Sigmoid colon (tissue), 7 donors: ENCODE results near the gene EBPL. TPM values are rescaled to one million over a fixed set of nuclear protein-coding genes. Genes with fewer than 3 reads are reported as not detected.

Source experiments
- DNase-seq: peaks from one replicate; pipeline ENCODE4 v3.0.0-alpha.2; 2019
- H3K27ac ChIP-seq, 4 donors: fragments of 200-600 bp; sonication (generic); one replicate each; pipeline ENCODE4 v1.5.1; 2016 to 2019; ENCODE audit warnings: mild to moderate bottlenecking in 1 of 4
- H3K27me3 ChIP-seq, 3 donors: fragments of 200-600 bp; sonication (generic); one replicate each; pipeline ENCODE4 v1.5.1; 2019; ENCODE audit warnings: mild to moderate bottlenecking in 1 of 3
- H3K36me3 ChIP-seq, 4 donors: fragments of 200-600 bp; sonication (generic); one replicate each; pipeline ENCODE4 v1.5.1; 2016 to 2019
- H3K4me1 ChIP-seq, 4 donors: fragments of 200-600 bp; sonication (generic); one replicate each; pipeline ENCODE4 v1.5.1; 2017 to 2019
- H3K4me3 ChIP-seq, 4 donors: fragments of 200-600 bp; sonication (generic); one replicate each; pipeline ENCODE4 v1.5.1; 2017 to 2019; ENCODE audit warnings: mild to moderate bottlenecking in 2 of 4, moderate library complexity in 1 of 4
- H3K9me3 ChIP-seq, 4 donors: fragments of 200-600 bp in 3 of 4; sonication (generic) in 3 of 4; one replicate each; pipeline versions ENCODE4 v1.5.1 to v1.6.1; 2013 to 2019
- EP300 ChIP-seq, 4 donors: sonication (generic); formaldehyde crosslinking; IDR thresholded peaks; one replicate each; pipeline ENCODE4 v1.6.1; 2017; ENCODE audit warnings: antibody characterized with exemption in 4 of 4
- POLR2A ChIP-seq, 2 donors: fragments of 450-650 bp; IDR thresholded peaks; one replicate each; pipeline ENCODE4 v1.6.1; 2016; ENCODE audit warnings: antibody characterized with exemption in 2 of 2, mild to moderate bottlenecking in 2 of 2, moderate library complexity in 2 of 2
- POLR2AphosphoS5 ChIP-seq, 4 donors: sonication (generic); formaldehyde crosslinking; IDR thresholded peaks; one replicate each; pipeline ENCODE4 v1.6.1; 2017; ENCODE audit warnings: antibody characterized with exemption in 4 of 4
- WGBS, 2 donors: extraction: QIAGEN DNeasy Blood & Tissue Kit; methylation state at CpG; one replicate each; pipeline ENCODE4 v1.1.7; 2013; 5-methylcytosine and 5-hydroxymethylcytosine counted together
- intact Hi-C: fragments of 100-400 bp; cut with DNase I; formaldehyde crosslinking; loops from one replicate; pipeline ENCODE4 v1.15.1; 2023
- polyA plus RNA-seq, 3 donors: library from polyadenylated mRNA; stranded (reverse); fragments of 200-250 nt; gene quantifications; one replicate each; pipeline ENCODE4 v1.2.3, GENCODE V29; 2013
- total RNA-seq, 4 donors: library from RNA; depleted of rRNA; stranded (reverse); fragments of >200 nt; gene quantifications; one replicate each; pipeline ENCODE4 v1.1.0, GENCODE V29; 2016
- TF ChIP-seq, protein P1 (sequence below), 4 experiments: fragments of 450-650 bp in 3 of 4; fragments of 200-600 bp in 1 of 4; IDR thresholded peaks; one replicate each; pipeline ENCODE4 v1.5.1; 2016 to 2019; ENCODE audit warnings: antibody characterized with exemption in 4 of 4, mild to moderate bottlenecking in 3 of 4, moderate library complexity in 2 of 4
- donor health status: healthy with polysubstance abuse.
- donor health status: Bipolar disorder and iron deficiency.
- donor health status: healthy.

The EBPL gene
- total and polyA plus RNA-seq, 7 donors = 22.4 to 75.9 (median 53.2) TPM

DNA sequence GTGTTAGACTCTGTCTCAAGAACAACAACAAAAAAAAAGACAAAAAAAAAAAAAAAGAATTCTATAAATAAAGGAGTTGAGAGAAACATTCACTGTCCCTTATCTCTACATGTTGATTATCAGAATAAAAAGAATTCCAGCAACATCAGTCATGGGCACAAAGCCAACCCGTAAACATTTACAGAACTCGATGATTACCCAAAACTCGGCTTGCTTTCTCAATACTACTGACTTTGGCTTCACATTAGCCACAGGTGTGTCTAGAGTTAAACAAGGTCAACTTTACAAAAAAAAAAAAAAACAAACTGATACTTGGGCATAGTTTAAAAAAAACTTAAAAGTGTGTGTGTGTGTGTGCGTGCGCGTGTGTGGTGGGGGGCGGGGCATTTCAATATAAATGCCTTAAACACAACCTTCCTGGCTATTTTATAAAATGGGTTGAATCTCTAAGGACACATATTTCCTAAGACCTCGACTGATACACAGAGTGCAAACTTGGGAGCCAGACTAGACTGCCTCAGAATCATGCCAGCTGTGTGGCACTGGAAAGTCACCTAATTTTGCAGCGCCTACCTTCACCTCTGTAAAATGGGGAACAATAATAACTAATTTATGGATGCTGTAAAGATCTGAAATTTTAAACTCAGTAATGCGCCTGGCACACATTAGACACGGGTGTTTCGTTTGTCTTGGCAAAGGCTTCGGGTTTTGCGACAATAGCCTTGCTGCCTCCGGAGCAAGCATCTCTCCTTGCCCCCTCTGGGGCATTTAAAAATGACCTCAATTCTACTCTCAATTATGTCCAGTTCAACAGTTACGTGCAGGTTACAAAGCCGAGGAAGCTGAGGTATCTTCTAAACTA is 922 bp downstream of the EBPL start:
- no peak for DNase-seq
- H3K27ac ChIP-seq = peak overlapping the region; percentile 72 to 88 (median 84)
- H3K9me3 ChIP-seq = no peaks in the 10 kb centered on the region
- TF ChIP-seq, protein P1, sequence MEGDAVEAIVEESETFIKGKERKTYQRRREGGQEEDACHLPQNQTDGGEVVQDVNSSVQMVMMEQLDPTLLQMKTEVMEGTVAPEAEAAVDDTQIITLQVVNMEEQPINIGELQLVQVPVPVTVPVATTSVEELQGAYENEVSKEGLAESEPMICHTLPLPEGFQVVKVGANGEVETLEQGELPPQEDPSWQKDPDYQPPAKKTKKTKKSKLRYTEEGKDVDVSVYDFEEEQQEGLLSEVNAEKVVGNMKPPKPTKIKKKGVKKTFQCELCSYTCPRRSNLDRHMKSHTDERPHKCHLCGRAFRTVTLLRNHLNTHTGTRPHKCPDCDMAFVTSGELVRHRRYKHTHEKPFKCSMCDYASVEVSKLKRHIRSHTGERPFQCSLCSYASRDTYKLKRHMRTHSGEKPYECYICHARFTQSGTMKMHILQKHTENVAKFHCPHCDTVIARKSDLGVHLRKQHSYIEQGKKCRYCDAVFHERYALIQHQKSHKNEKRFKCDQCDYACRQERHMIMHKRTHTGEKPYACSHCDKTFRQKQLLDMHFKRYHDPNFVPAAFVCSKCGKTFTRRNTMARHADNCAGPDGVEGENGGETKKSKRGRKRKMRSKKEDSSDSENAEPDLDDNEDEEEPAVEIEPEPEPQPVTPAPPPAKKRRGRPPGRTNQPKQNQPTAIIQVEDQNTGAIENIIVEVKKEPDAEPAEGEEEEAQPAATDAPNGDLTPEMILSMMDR (IDR thresholded peaks at IDR 0.05) = peak in 1 of 4 experiments; percentile 9
- no peak for TF ChIP-seq EP300 (IDR thresholded peaks at IDR 0.05)
- no peak for TF ChIP-seq POLR2A (IDR thresholded peaks at IDR 0.05)
- H3K4me3 ChIP-seq = peak overlapping the region; percentile 53 to 94 (median 69)
- H3K4me1 ChIP-seq = peaks cover 0 to 26% (median 13%) of the 10 kb centered on the region in 4 donors
- H3K36me3 ChIP-seq = peaks cover 0 to 4% (median 0%) of the 10 kb centered on the region in 4 donors
- intact Hi-C loops = loop anchor here (2.0 to 5.0 kb wide), 2 partner anchors 246 to 432 kb away; partner anchors contain the start of gene SPRYD7
- no peaks in the 10 kb centered on the region for H3K27me3 ChIP-seq
- WGBS, 2 donors = 3 to 7% methylated on average over 17 of the region's 17 CpGs

DNA sequence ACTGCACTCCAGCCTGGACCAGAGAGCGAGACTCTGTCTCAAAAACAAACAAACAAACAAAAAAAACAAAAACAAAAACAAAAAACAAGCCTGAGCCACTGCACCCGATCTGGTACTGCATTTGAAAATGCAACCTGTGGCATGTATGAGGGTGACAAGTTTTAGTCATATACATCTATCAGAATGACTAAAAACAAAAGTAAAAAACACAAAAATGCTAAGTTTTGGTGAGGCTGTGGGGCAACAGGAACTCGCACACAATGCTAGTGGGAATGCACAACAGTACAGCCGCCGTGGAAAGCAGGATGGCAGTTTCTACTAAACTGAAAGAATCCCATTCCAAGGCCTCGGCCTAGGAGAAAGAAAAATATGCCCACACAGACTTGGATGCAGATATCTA is 7.8 kb downstream of the EBPL start:
- H3K9me3 ChIP-seq = no peaks in the 10 kb centered on the region
- DNase-seq = no peak
- H3K27ac ChIP-seq = no peak overlapping the region
- no peaks in the 10 kb centered on the region for H3K4me1 ChIP-seq
- peaks cover 0 to 4% (median 0%) of the 10 kb centered on the region in 4 donors for H3K36me3 ChIP-seq
- WGBS, 2 donors = 78 to 91% methylated on average over 6 of the region's 6 CpGs
- no peaks in the 10 kb centered on the region for H3K27me3 ChIP-seq
- H3K4me3 ChIP-seq = no peak overlapping the region
- TF ChIP-seq, protein P1 (IDR thresholded peaks at IDR 0.05) = no peak
- TF ChIP-seq POLR2A (IDR thresholded peaks at IDR 0.05) (no peak), POLR2AphosphoS5 (IDR thresholded peaks at IDR 0.05) (no peak), EP300 (IDR thresholded peaks at IDR 0.05) (no peak)
- intact Hi-C loops = no loop called here

DNA sequence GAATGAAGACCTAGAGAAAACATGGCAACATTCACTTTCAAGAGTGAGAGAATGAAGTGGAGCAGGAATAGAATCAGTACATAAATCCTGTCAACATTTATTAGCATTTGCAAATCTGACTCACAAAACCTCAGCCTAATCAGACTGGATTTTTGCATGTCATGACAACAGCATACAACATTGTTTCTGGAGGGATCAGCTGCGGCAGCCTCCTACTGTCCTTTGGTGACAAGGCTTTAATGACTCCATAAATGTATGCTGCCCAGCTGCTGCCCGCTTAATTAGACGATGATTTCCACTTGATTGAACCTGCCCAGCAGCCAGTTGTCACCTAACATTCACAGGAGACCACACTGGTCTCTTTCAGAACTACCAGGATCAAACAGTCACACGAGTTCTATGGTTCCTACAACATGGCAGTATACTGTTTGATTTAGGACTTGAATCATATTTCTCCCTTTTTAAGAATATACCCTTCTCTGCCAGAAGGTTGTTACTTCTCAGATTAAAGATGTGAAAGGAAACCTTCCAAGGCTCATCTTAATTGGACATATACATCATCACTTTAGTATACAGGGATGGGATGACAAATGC is 9.3 kb downstream of the EBPL start:
- Histone ChIP-seq H3K4me1 (no peaks in the 10 kb centered on the region), H3K27ac (no peak overlapping the region), H3K9me3 (no peaks in the 10 kb centered on the region), H3K4me3 (no peak overlapping the region), H3K36me3 (no peaks in the 10 kb centered on the region), H3K27me3 (no peaks in the 10 kb centered on the region)
- no peak for DNase-seq
- intact Hi-C loops = no loop called here
- TF ChIP-seq POLR2AphosphoS5 (IDR thresholded peaks at IDR 0.05) (no peak), EP300 (IDR thresholded peaks at IDR 0.05) (no peak), POLR2A (IDR thresholded peaks at IDR 0.05) (no peak)
- TF ChIP-seq, protein P1 (IDR thresholded peaks at IDR 0.05) = no peak
- WGBS, 2 donors = 76 to 84% methylated on average over 4 of the region's 4 CpGs

DNA sequence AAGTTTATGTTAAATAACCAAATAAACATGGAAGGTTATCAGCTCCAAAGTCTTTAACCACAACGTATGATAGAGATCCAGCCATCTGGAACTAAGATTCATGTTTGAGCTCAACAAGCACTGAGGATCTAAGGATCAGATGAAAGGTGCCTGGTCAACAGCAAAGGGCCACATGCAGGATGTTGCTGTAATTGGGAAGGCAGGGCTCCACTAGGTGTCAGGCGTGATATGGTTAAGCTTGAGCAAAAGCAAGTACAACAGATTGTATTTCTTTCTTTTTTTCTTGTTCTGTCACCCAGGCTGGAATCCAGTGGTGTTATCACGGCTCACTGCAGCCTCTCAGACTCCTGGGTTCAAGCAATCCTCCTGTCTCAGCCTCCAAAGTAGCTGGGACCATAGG is 12.0 kb downstream of the EBPL start:
- Histone ChIP-seq H3K4me3 (no peak overlapping the region), H3K27me3 (no peaks in the 10 kb centered on the region), H3K4me1 (no peaks in the 10 kb centered on the region), H3K9me3 (no peaks in the 10 kb centered on the region), H3K36me3 (no peaks in the 10 kb centered on the region), H3K27ac (no peak overlapping the region)
- intact Hi-C loops = no loop called here
- WGBS, 2 donors = 68 to 77% methylated on average over 3 of the region's 3 CpGs
- TF ChIP-seq POLR2AphosphoS5 (IDR thresholded peaks at IDR 0.05) (no peak), EP300 (IDR thresholded peaks at IDR 0.05) (no peak), POLR2A (IDR thresholded peaks at IDR 0.05) (no peak)
- TF ChIP-seq, protein P1 (IDR thresholded peaks at IDR 0.05) = no peak
- DNase-seq = no peak
